RWPE1 (cell line): Measurements from ENCODE around the gene LCE7A.

Experiments used
- CTCF ChIA-PET: fragments of 350-600 bp; sonication (Branson Sonifier 250); formaldehyde crosslinking; extraction: SDS; loops from one replicate; lab custom pipeline; 2021; lab: Yijun Ruan, JAX
- POLR2A ChIA-PET: fragments of 400-600 bp; formaldehyde crosslinking; extraction: SDS; loops from one replicate; lab custom pipeline; 2020; ENCODE audit warnings: antibody characterized with exemption; ENCODE audit not compliant: low non-redundant PET; lab: Yijun Ruan, JAX
- DNase-seq: peaks from one replicate; pipeline ENCODE4 v3.0.0; 2012; ENCODE audit warnings: low spot score
- H3K27ac ChIP-seq: fragments of 450-650 bp; 2 replicates; pipeline ENCODE4 v1.5.1; 2017
- CTCF ChIP-seq: fragments of 450-650 bp; conservative IDR thresholded peaks from 2 replicates; pipeline ENCODE4 v1.5.1; 2017; ENCODE audit warnings: low read depth, mild to moderate bottlenecking

The LCE7A gene

GRCh38 chr1:152861374-152861773 is 1.6 kb downstream of the LCE7A start:
- H3K27ac ChIP-seq = no peak overlapping the region
- DNase-seq = no peak
- no peak for TF ChIP-seq CTCF
- ChIA-PET POLR2A (no interaction called here), CTCF (interaction anchor here (0.6 kb wide), 1 partner anchor 364 kb away, joined by 3 read pairs; no protein-coding TSS in a partner anchor)

- DNase-seq = no peak
- H3K27ac ChIP-seq = no peak overlapping the region
- POLR2A ChIA-PET = no interaction called here
- CTCF ChIA-PET = no interaction called here
- no peak for TF ChIP-seq CTCF
Measured at GRCh38 chr1:152864443-152864842, 4.6 kb downstream of the LCE7A start.

- H3K27ac ChIP-seq = no peak overlapping the region
- no peak for TF ChIP-seq CTCF
- no peak for DNase-seq
- CTCF ChIA-PET = interaction anchor here (0.5 to 0.7 kb wide), 2 partner anchors 212 to 239 kb away, joined by 3 to 6 read pairs; no protein-coding TSS in a partner anchor
- POLR2A ChIA-PET = no interaction called here
Measured at GRCh38 chr1:152866321-152866720, 6.5 kb downstream of the LCE7A start.

GRCh38 chr1:152869808-152870419 is 10.1 kb downstream of the LCE7A start:
- POLR2A ChIA-PET = no interaction called here
- CTCF ChIA-PET = interaction anchor here (0.6 to 4.6 kb wide), 23 partner anchors 9 to 806 kb away, joined by 3 to 37 read pairs (median 3); no protein-coding TSS in a partner anchor
- DNase-seq = peak; percentile 78
- TF ChIP-seq CTCF = peak; percentile 86
- H3K27ac ChIP-seq = no peak overlapping the region

- DNase-seq = peak; percentile 64
- H3K27ac ChIP-seq = no peak overlapping the region
- peak; percentile 66 for TF ChIP-seq CTCF
- ChIA-PET CTCF (interaction anchor here (0.5 to 4.6 kb wide), 25 partner anchors 12 to 807 kb away, joined by 3 to 37 read pairs (median 3); no protein-coding TSS in a partner anchor), POLR2A (no interaction called here)
Measured at GRCh38 chr1:152870831-152871730, 11.3 kb downstream of the LCE7A start.

GRCh38 chr1:152871731-152872126 is 11.9 kb downstream of the LCE7A start:
- POLR2A ChIA-PET = no interaction called here
- H3K27ac ChIP-seq = no peak overlapping the region
- TF ChIP-seq CTCF = no peak
- CTCF ChIA-PET = interaction anchor here (0.6 to 4.6 kb wide), 11 partner anchors 15 to 378 kb away, joined by 3 to 37 read pairs (median 4); no protein-coding TSS in a partner anchor
- DNase-seq = no peak
